ENCODE measurements around the gene FCGBP.
"Not testable (repeated sequence)": the region's sequence is repeated elsewhere in the genome, so short reads cannot be mapped to it uniquely, and the experiment has no call there.

Gene FCGBP

GRCh38 chr19:39916851-39917396 lies 17.5 kb downstream of the FCGBP start:
- DNase-seq = no peak

GRCh38 chr19:39916236-39916635 lies 18.2 kb downstream of the FCGBP start:
- no peak for DNase-seq

DNA sequence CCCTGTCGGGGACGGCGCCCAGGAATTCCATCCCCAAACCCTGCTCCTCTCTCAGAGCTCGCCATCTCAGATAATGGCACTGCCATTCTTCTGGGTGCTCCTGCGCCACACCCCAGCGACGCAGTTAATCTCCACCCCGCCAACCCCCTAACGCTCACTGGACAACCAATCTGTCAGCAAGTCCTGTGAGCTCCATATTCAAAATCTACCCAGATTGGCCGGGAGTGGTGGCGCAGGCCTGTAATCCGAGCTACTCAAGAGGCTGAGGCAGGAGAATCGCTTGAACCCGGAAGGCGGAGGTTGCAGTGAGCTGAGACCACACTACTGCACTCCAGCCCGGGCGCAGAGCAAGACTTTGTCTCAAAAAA lies 18.6 kb downstream of the FCGBP start:
- no peak for DNase-seq

- DNase-seq = no peak
These were observed 19.2 kb downstream of the FCGBP start for GRCh38 chr19:39915101-39915847.

DNA sequence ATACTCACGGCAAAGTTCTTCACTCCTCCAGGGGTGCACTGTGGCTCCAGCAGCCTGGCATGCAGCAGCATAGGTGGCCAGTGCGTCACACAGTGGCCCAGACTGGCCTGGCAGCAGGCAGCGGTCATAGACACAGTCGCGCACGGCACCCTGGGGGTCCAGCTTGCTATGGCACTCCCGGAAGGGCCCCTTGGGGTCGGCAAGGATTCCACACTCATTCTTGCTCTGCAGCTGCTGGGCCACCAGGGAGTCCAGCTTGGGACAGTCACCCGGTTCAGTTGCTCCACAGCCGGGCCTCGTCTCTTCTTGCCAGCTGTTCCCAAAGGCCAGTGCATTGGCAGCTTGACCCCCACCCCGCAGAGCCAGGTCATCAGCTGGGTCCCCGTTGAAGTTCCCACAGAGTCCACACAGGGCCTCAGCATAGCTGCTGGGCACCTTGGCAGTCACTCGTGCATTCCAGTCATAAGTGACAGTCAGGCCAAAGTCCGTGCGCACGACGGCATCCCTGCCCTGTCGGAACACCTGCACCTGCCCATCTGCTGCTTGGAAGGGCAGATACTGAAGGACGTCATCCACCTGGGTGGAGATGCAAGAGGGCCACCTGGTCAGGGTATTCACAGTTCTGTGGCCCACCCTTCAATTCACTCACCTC lies 20.6 kb downstream of the FCGBP start:
- DNase-seq = no peak

DNA sequence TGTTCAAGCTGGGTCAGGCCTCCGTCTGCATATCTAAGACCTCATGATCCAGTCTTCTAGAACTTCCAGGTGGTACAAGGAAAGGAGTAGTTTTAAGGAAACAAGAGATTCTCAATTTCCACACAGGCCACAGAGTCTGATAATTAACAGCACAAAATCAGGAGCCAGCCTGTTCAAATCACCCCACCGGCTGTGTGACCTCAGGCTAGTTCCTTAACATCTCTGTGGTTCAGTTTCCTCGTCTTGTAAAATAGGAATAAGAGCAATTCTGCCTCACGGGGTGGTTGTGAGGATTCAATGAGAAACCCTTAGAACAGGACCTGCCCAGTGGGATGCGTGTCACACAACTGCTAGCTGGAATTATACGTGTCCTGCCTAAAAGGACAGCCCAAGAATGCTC lies 25.6 kb downstream of the FCGBP start:
- no peak for DNase-seq

DNA sequence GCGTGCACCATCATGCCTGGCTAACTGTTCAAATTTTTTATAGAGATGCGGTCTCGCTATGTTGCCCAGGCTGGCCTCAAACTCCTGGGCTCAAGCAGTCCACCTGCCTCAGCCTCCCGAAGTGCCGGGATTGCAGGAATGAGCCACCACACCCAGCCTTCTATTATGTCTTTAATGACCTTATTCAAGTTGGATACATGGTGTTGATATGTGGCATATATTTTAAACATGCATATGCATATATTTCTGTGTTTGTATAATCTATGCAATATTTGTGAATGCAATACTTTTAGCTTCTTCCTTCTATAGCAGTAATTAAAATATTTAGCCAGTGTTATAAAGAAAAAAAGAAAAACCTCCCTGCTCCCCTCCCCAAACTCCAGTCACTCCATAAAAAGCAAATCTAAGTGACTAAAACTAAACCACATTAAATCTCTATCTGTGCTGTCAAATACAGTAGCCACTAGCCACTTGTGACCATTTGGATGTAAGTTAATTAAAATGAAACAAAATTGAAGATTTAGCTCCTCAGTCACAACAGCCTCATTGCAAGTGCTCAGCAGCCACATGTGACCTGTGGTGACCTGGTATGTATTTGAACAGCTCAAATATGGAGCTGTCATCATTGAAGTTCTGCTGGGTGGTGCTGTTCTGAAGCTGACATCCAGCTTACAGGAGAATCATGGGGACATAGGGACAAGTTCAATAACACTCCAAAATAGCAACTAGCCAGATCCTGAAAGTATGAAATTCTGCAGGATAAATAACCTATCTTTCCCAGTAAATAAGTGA lies 27.4 kb downstream of the FCGBP start:
- DNase-seq = no peak

DNA sequence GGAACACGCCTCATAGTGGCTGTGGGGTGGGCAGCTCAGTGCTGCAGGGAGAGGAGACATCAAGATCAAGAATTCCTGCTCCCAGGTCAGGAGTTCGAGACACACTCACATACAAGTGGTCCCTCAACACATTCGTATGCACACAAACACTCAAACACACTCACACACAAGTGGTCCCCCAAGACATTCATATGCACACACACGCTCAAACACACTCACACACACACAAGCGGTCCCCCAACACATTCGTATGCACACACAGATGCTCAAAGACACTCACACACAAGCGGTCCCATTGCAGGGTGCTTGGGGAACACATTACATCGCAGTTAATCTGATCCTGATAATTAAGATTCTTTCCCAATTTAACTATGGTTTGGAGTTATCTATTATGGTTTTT lies 28.2 kb downstream of the FCGBP start:
- no peak for DNase-seq

- DNase-seq = not testable (repeated sequence)
These were observed 30.8 kb downstream of the FCGBP start for GRCh38 chr19:39903486-39904091.

- DNase-seq = not testable (repeated sequence)
These were observed 32.1 kb downstream of the FCGBP start for GRCh38 chr19:39902326-39902725.

DNA sequence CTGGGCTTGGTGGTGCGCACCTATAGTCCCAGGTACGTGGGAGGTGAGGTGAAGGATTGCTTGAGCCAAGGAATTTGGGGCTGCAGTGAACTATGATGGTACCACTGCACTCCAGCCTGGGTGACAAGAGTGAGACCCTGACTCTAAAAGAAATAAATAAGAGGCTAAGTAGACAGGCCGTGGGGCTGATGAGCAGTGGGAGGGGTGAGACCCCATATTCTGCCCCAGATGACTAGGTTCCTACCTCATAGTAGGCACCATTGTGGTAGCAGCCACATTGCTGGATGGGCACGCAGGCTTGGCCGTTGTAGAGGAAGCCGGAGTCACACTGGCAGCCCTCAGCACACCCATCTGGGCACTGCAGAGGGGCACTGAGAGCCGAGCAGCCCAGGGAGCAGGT lies 32.8 kb downstream of the FCGBP start:
- not testable (repeated sequence) for DNase-seq

DNA sequence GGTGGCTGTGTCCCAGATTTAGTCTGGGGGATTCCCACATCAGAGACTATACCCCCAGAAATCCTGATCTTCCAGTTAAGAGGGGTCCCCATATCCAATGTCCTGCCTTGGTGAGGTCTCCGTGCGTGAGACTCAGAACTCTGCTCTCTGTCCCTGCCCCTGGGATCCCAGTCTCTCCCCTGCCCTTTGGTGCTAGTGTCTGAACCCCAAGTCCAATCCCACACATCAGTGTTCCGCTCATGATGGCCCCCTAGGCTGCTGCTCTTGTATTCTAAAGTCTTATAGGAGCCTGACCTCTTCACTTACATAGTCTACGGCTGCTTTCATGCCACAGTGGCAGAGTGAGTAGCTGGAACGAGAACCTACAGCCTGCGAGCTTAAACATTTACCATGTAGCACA lies 35.6 kb downstream of the FCGBP start:
- not testable (repeated sequence) for DNase-seq

DNA sequence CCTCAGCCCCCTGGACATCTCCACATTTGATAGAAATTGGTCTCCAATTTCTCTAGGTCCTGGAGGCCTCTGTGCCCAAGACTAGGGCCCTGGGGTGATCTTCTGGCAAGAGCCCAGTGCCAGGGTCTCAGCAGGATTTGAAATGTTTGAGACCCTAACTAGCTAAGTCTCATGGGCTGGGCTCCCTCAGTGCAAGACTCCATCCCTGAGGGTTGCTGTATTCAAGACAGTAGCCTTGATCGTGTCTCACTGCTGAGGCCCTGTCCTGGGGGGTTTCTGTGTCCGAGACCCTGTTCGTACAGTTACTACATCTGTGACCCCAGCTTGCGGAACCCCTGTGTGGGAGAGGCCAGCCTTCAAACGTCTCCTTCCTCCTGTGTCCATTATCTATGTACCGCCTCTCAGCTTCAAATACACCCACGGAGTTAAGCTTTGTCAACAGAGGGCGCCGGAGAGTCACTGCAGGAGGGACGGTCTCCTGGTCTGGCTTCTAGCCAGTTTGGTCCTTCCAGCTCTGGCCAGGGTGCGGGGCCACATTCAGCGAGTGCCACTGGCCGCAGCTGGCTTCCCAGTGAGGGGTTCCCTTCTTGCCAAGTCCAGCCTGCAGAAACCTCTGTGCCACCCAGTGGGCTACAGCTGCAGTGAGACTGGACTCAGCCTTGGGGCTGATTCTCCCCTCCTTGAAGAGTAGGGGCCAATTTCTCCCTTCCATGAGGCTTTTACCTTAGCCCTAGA lies 36.8 kb downstream of the FCGBP start:
- not testable (repeated sequence) for DNase-seq

DNA sequence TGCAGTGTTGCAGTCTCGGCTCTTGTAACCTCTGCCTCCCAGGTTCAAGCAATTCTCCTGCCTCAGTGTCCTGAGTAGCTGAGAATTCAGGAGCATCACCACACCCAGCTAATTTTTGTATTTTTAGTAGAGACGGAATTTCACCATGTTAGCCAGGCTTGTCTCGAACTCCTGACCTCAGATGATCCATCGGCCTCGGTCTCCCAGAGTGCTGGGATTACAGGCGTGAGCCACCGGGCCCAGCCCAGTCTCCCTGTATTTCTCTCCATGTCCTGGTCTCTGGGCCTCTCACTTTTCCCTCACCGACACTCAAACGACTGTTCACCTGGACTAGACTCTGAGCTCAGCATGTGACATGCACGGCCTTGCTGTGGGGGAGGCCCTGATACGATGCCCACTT lies 39.3 kb downstream of the FCGBP start:
- DNase-seq = not testable (repeated sequence)

- DNase-seq = not testable (repeated sequence)
These were observed 40.2 kb downstream of the FCGBP start for GRCh38 chr19:39894236-39894606.

DNA sequence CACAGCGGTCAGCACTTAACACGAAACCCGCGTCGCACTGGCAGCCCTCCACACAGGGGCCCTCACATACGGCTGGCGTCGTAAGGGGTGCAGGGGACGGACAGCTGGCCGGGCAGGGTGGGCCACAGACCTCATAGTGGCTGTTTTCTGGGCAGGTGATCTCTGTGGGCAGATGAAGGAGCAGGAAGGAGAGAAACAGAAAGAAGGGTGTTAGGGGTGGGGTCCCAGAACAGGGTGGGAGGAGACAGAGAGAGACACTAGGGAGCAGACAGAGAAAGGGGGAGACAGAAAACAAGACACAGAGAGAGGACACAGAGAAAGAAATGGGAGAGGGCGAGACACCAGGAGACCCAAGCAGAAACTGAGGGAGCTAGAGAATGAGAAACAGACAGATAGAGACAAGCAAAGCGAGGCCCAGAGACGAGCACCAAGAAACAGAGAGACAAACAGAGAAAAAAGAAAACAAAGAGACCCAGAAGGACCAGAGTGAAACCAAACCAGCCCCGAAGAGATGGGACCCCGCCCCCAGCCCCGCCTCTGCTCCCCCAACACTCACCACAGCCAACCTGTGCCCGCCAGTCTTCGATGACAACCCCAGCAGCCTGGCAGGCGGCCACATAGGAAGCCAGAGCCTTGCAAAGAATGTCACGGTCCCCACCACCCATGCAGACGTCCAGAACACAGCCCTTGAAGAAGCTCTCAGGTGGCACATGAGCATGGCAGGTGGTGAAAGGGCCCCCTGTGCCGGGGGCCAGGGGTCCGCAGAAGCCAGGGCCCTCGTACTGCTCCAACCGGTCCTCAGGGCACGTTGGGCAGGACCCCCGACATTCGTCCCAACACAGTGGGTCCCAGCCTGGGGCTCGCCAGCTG lies 40.8 kb downstream of the FCGBP start:
- not testable (repeated sequence) for DNase-seq

GRCh38 chr19:39892506-39892902 lies 41.9 kb downstream of the FCGBP start:
- DNase-seq = not testable (repeated sequence)

DNA sequence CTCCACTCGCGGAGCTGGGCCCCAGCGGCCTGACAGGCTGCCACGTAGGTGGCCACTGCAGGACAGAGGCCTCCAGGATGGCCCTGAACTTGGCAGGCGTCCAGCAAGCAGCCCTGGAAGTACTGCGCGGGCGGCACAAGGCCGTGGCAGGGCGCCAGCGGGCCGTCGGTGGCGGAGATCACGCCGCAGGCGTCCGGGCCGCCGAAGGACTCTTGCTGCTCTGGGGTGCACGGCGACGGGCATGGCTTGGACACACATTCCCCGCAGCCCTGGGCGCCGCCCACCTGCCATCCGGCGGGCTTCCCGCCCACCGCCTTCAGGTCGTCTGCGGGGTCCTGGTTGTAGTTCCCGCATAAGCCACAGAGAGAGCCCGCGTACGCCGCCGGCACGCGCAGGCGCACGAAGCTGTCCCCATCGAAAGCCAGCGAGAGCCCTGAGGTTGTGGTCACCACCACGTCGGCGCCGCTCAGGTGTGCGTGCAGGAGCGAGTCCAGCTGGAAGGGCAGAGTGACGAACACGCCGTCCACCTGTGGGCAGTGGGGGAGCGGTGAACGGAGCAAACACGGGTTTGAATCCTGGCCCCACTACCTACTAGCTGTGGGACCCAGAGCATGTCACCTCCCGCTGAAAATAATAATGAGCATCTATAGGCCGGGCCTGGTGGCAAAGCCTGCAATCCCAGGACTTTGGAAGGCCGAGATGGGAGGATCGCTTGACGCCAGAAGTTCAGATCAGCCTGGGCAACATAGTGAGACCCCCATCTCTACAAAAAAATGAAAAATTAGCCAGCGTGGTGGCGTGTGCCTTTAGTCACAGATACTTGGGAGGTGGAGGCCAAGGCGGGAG lies 42.6 kb downstream of the FCGBP start:
- DNase-seq = not testable (repeated sequence)

- no peak for DNase-seq
These were observed 43.5 kb downstream of the FCGBP start for GRCh38 chr19:39890755-39891551.
